ENCODE data around the gene RND3. TPM values are rescaled to one million over a fixed set of nuclear protein-coding genes. Genes with fewer than 3 reads are reported as not detected.

Gene RND3
- total RNA-seq, 1 donor from 2014 or later: not detected

- no peaks in the 10 kb centered on the region for H3K4me1 Mint-ChIP-seq (ENCODE audit: low read depth)
- no peak overlapping the region for H3K4me3 Mint-ChIP-seq
- no peak for DNase-seq (ENCODE audit: low spot score)
- no peak overlapping the region for H3K27ac Mint-ChIP-seq
- peaks cover 3% of the 10 kb centered on the region for H3K27me3 Mint-ChIP-seq (ENCODE audit: insufficient read depth)
- H3K9me3 Mint-ChIP-seq: no peaks in the 10 kb centered on the region
- intact Hi-C loops (cut with micrococcal nuclease): no loop called here
- no peaks in the 10 kb centered on the region for H3K36me3 Mint-ChIP-seq (ENCODE audit: low read depth)
These were observed 30.6 kb upstream of the RND3 start for GRCh38 chr2:150517951-150518680.

GRCh38 chr2:150513647-150514046 is 26.2 kb upstream of the RND3 start:
- intact Hi-C loops (cut with micrococcal nuclease): no loop called here
- DNase-seq (ENCODE audit: low spot score): no peak
- Mint-ChIP-seq H3K27ac (no peak overlapping the region), H3K4me1 (ENCODE audit: low read depth) (no peaks in the 10 kb centered on the region), H3K36me3 (ENCODE audit: low read depth) (no peaks in the 10 kb centered on the region), H3K9me3 (no peaks in the 10 kb centered on the region), H3K27me3 (ENCODE audit: insufficient read depth) (no peaks in the 10 kb centered on the region), H3K4me3 (no peak overlapping the region)

- Mint-ChIP-seq H3K27me3 (ENCODE audit: insufficient read depth) (no peaks in the 10 kb centered on the region), H3K36me3 (ENCODE audit: low read depth) (no peaks in the 10 kb centered on the region), H3K4me1 (ENCODE audit: low read depth) (no peaks in the 10 kb centered on the region), H3K27ac (no peak overlapping the region), H3K9me3 (no peaks in the 10 kb centered on the region), H3K4me3 (no peak overlapping the region)
- intact Hi-C loops (cut with micrococcal nuclease): no loop called here
- no peak for DNase-seq (ENCODE audit: low spot score)
These were observed 21.1 kb upstream of the RND3 start for GRCh38 chr2:150508497-150509137.

GRCh38 chr2:150507071-150507470 is 19.6 kb upstream of the RND3 start:
- no peaks in the 10 kb centered on the region for H3K9me3 Mint-ChIP-seq
- no peaks in the 10 kb centered on the region for H3K27me3 Mint-ChIP-seq (ENCODE audit: insufficient read depth)
- H3K36me3 Mint-ChIP-seq (ENCODE audit: low read depth): no peaks in the 10 kb centered on the region
- H3K4me1 Mint-ChIP-seq (ENCODE audit: low read depth): no peaks in the 10 kb centered on the region
- DNase-seq (ENCODE audit: low spot score): no peak
- no peak overlapping the region for H3K27ac Mint-ChIP-seq
- intact Hi-C loops (cut with micrococcal nuclease): no loop called here
- no peak overlapping the region for H3K4me3 Mint-ChIP-seq

- H3K27me3 Mint-ChIP-seq (ENCODE audit: insufficient read depth): no peaks in the 10 kb centered on the region
- intact Hi-C loops (cut with micrococcal nuclease): no loop called here
These were observed 17.7 kb upstream of the RND3 start for GRCh38 chr2:150505178-150505577.

GRCh38 chr2:150495993-150496627 is 8.6 kb upstream of the RND3 start:
- Mint-ChIP-seq H3K27me3 (ENCODE audit: insufficient read depth) (peaks cover 6% of the 10 kb centered on the region), H3K27ac (no peak overlapping the region), H3K4me3 (no peak overlapping the region), H3K4me1 (ENCODE audit: low read depth) (no peaks in the 10 kb centered on the region), H3K36me3 (ENCODE audit: low read depth) (no peaks in the 10 kb centered on the region), H3K9me3 (no peaks in the 10 kb centered on the region)
- intact Hi-C loops (cut with micrococcal nuclease): no loop called here
- no peak for DNase-seq (ENCODE audit: low spot score)

More at GRCh38 chr2:150505178-150505577, 17.7 kb upstream of the RND3 start:
- no peak overlapping the region for H3K4me3 Mint-ChIP-seq
- no peaks in the 10 kb centered on the region for H3K36me3 Mint-ChIP-seq (ENCODE audit: low read depth)
- H3K4me1 Mint-ChIP-seq (ENCODE audit: low read depth): no peaks in the 10 kb centered on the region
- no peak overlapping the region for H3K27ac Mint-ChIP-seq
- no peak for DNase-seq (ENCODE audit: low spot score)
- H3K9me3 Mint-ChIP-seq: no peaks in the 10 kb centered on the region

GRCh38 chr2:150495001-150495400 is 7.5 kb upstream of the RND3 start:
- H3K4me1 Mint-ChIP-seq (ENCODE audit: low read depth): no peaks in the 10 kb centered on the region
- H3K27me3 Mint-ChIP-seq (ENCODE audit: insufficient read depth): peaks cover 6% of the 10 kb centered on the region
- no peak overlapping the region for H3K27ac Mint-ChIP-seq
- intact Hi-C loops (cut with micrococcal nuclease): no loop called here
- H3K4me3 Mint-ChIP-seq: no peak overlapping the region
- H3K36me3 Mint-ChIP-seq (ENCODE audit: low read depth): no peaks in the 10 kb centered on the region
- no peaks in the 10 kb centered on the region for H3K9me3 Mint-ChIP-seq
- DNase-seq (ENCODE audit: low spot score): no peak

- H3K36me3 Mint-ChIP-seq (ENCODE audit: low read depth): no peaks in the 10 kb centered on the region
- intact Hi-C loops (cut with micrococcal nuclease): no loop called here
- H3K27ac Mint-ChIP-seq: no peak overlapping the region
- H3K4me1 Mint-ChIP-seq (ENCODE audit: low read depth): no peaks in the 10 kb centered on the region
- no peak overlapping the region for H3K4me3 Mint-ChIP-seq
- H3K9me3 Mint-ChIP-seq: no peaks in the 10 kb centered on the region
- peaks cover 9% of the 10 kb centered on the region for H3K27me3 Mint-ChIP-seq (ENCODE audit: insufficient read depth)
- no peak for DNase-seq (ENCODE audit: low spot score)
These were observed 6.9 kb upstream of the RND3 start for GRCh38 chr2:150494234-150494945.

- H3K4me3 Mint-ChIP-seq: no peak overlapping the region
- H3K36me3 Mint-ChIP-seq (ENCODE audit: low read depth): no peaks in the 10 kb centered on the region
- intact Hi-C loops (cut with micrococcal nuclease): no loop called here
- H3K27ac Mint-ChIP-seq: no peak overlapping the region
- peaks cover 25% of the 10 kb centered on the region for H3K27me3 Mint-ChIP-seq (ENCODE audit: insufficient read depth)
- peaks cover 6% of the 10 kb centered on the region for H3K4me1 Mint-ChIP-seq (ENCODE audit: low read depth)
- H3K9me3 Mint-ChIP-seq: no peaks in the 10 kb centered on the region
- DNase-seq (ENCODE audit: low spot score): no peak
These were observed 4.5 kb upstream of the RND3 start for GRCh38 chr2:150491943-150492342.

- H3K27me3 Mint-ChIP-seq (ENCODE audit: insufficient read depth): peaks cover 30% of the 10 kb centered on the region
- peaks cover 11% of the 10 kb centered on the region for H3K4me1 Mint-ChIP-seq (ENCODE audit: low read depth)
- no peak overlapping the region for H3K27ac Mint-ChIP-seq
- H3K9me3 Mint-ChIP-seq: no peaks in the 10 kb centered on the region
- no peaks in the 10 kb centered on the region for H3K36me3 Mint-ChIP-seq (ENCODE audit: low read depth)
- no peak for DNase-seq (ENCODE audit: low spot score)
- H3K4me3 Mint-ChIP-seq: no peak overlapping the region
- intact Hi-C loops (cut with micrococcal nuclease): no loop called here
These were observed 4.0 kb upstream of the RND3 start for GRCh38 chr2:150491430-150491829.

- Mint-ChIP-seq H3K9me3 (no peaks in the 10 kb centered on the region), H3K27ac (no peak overlapping the region), H3K4me1 (ENCODE audit: low read depth) (peaks cover 13% of the 10 kb centered on the region), H3K27me3 (ENCODE audit: insufficient read depth) (peaks cover 39% of the 10 kb centered on the region), H3K4me3 (no peak overlapping the region), H3K36me3 (ENCODE audit: low read depth) (no peaks in the 10 kb centered on the region)
- intact Hi-C loops (cut with micrococcal nuclease): no loop called here
- DNase-seq (ENCODE audit: low spot score): no peak
These were observed 3.0 kb upstream of the RND3 start for GRCh38 chr2:150490466-150490865.

GRCh38 chr2:150486539-150487484 is 655 bp downstream of the RND3 start:
- no peaks in the 10 kb centered on the region for H3K36me3 Mint-ChIP-seq (ENCODE audit: low read depth)
- peaks cover 59% of the 10 kb centered on the region for H3K27me3 Mint-ChIP-seq (ENCODE audit: insufficient read depth)
- intact Hi-C loops (cut with micrococcal nuclease): loop anchor here (1.0 to 2.0 kb wide), 2 partner anchors 752 to 890 kb away; no protein-coding TSS in a partner anchor
- H3K9me3 Mint-ChIP-seq: no peaks in the 10 kb centered on the region
- no peak for DNase-seq (ENCODE audit: low spot score)
- H3K27ac Mint-ChIP-seq: no peak overlapping the region
- peak overlapping the region; percentile 66 for H3K4me3 Mint-ChIP-seq
- peaks cover 13% of the 10 kb centered on the region for H3K4me1 Mint-ChIP-seq (ENCODE audit: low read depth)
